Gastrocnemius medialis (tissue), 4 donors: ENCODE data around the gene MAP3K5.

Source experiments
- CTCF ChIP-seq, 5 experiments: fragments of 450-650 bp in 3 of 5; fragments of 200-600 bp in 2 of 5; sonication (generic) in 2 of 5; IDR thresholded peaks in 4 of 5; conservative IDR thresholded peaks in 1 of 5; 1 replicate in 4 of 5; 2 replicates in 1 of 5; pipeline ENCODE4 v1.5.1; 2016 to 2019; ENCODE audit warnings: antibody characterized with exemption in 5 of 5, mild to moderate bottlenecking in 3 of 5, moderate library complexity in 3 of 5
- POLR2A ChIP-seq, 2 donors: fragments of 450-650 bp; IDR thresholded peaks; one replicate each; pipeline ENCODE4 v1.6.1; 2017; ENCODE audit warnings: antibody characterized with exemption in 2 of 2, mild to moderate bottlenecking in 2 of 2, moderate library complexity in 2 of 2

GRCh38 chr6:136539967-136540652, 252.2 kb downstream of the MAP3K5 start:
- TF ChIP-seq POLR2A (IDR thresholded peaks at IDR 0.05) (no peak), CTCF (IDR thresholded peaks at IDR 0.05 in 4 of 5, conservative IDR thresholded peaks at IDR 0.05 in 1 of 5) (no peak)
